K562 (cell line): ENCODE results near the gene SLC22A23. TPM values are rescaled to one million over a fixed set of nuclear protein-coding genes. Genes with fewer than 3 reads are reported as not detected.

Experiments used
- FOXM1 ChIP-seq, 2 experiments: fragments of 450-650 bp in 1 of 2; sonication (generic) in 1 of 2; formaldehyde crosslinking in 1 of 2; IDR thresholded peaks; 2 replicates each; pipeline versions ENCODE4 v1.6.1 to v1.9.0; 2017 to 2022; ENCODE audit warnings: low read depth in 2 of 2, mild to moderate bottlenecking in 2 of 2, missing genetic modification reagents in 1 of 2, moderate library complexity in 1 of 2
- HNRNPUL1 ChIP-seq: fragments of 200-400 bp; formaldehyde crosslinking; IDR thresholded peaks from 2 replicates; pipeline ENCODE4 v1.6.1; 2017; ENCODE audit warnings: low read length
- KAT8 ChIP-seq: fragments of 450-650 bp; IDR thresholded peaks from 2 replicates; pipeline ENCODE4 v1.6.1; 2016; ENCODE audit warnings: low read depth, mild to moderate bottlenecking
- MAFK ChIP-seq: IDR thresholded peaks from 2 replicates; pipeline ENCODE4 v1.6.1; 2011; ENCODE audit warnings: low read length, improper control_type of control experiment
- NELFE ChIP-seq: IDR thresholded peaks from 2 replicates; pipeline ENCODE4 v1.6.1; 2011; ENCODE audit warnings: mild to moderate bottlenecking; ENCODE audit not compliant: insufficient read depth, insufficient read length
- NFRKB ChIP-seq: fragments of 450-650 bp; IDR thresholded peaks from 2 replicates; pipeline ENCODE4 v1.6.1; 2016; ENCODE audit warnings: low read depth
- SNRNP70 ChIP-seq: fragments of 200-400 bp; formaldehyde crosslinking; optimal IDR thresholded peaks from 2 replicates; pipeline ENCODE3; 2017; ENCODE audit warnings: low read depth, low read length
- ZNF133 ChIP-seq: fragments of 250-450 bp; sonication (Bioruptor Pico); IDR thresholded peaks from 2 replicates; pipeline ENCODE4 v1.4.0; 2020; ENCODE audit warnings: mild to moderate bottlenecking
- polyA plus RNA-seq, 8 experiments: library from polyadenylated mRNA; depleted of rRNA in 4 of 8; stranded (reverse) in 5 of 8; unstranded in 3 of 8; fragments of >200 nt; fragmentation: Nextera tagmentation in 2 of 8; fragmentation: Illumina TruSeq in 1 of 8; extraction: Ambion mirVana in 2 of 8; extraction: Trizol in 1 of 8; gene quantifications; 2 replicates each; pipeline versions ENCODE4 v1.2.1 to v1.2.3, GENCODE V29; 2011 to 2014; ENCODE audit warnings: inconsistent platforms in 1 of 8, missing spikeins in 1 of 8
- total RNA-seq, 7 experiments: library from RNA; depleted of rRNA in 6 of 7; stranded (reverse); fragments of >200 nt in 6 of 7; fragmentation: Illumina TruSeq in 2 of 7; extraction: Trizol in 2 of 7; gene quantifications; 2 replicates each; pipeline versions ENCODE4 v1.2.1 to v1.2.3, GENCODE V29; 2011 to 2021; ENCODE audit warnings: low replicate concordance in 1 of 7
- TF ChIP-seq, protein P1 (sequence below), 3 experiments: fragments of 200-800 bp in 1 of 3; sonication (Bioruptor generic) in 1 of 3; sonication (generic) in 1 of 3; formaldehyde crosslinking in 1 of 3; IDR thresholded peaks; 2 replicates each; pipeline versions ENCODE4 v1.6.1 to v1.8.0; 2016 to 2022; ENCODE audit warnings: mild to moderate bottlenecking in 2 of 3, missing compliant biosample characterization in 2 of 3, missing genetic modification characterization in 2 of 3, missing genetic modification reagents in 1 of 3
- TF ChIP-seq, protein P2 (sequence below): fragments of 450-650 bp; IDR thresholded peaks from 2 replicates; pipeline ENCODE4 v1.6.1; 2018; ENCODE audit not compliant: partially characterized antibody
- TF ChIP-seq, protein P3 (sequence below): fragments of 450-650 bp; IDR thresholded peaks from 2 replicates; pipeline ENCODE4 v1.6.1; 2018; ENCODE audit warnings: mild to moderate bottlenecking, low read depth; ENCODE audit not compliant: partially characterized antibody
- TF ChIP-seq, protein P4 (sequence below): fragments of 450-650 bp; IDR thresholded peaks from 2 replicates; pipeline ENCODE4 v1.7.1; 2018; ENCODE audit warnings: mild to moderate bottlenecking, low read depth; ENCODE audit not compliant: partially characterized antibody
- TF ChIP-seq, protein P5 (sequence below): fragments of 250-450 bp; sonication (Bioruptor Pico); IDR thresholded peaks from 2 replicates; pipeline ENCODE4 v1.8.0; 2022; ENCODE audit warnings: inconsistent platforms, mild to moderate bottlenecking, moderate library complexity, borderline replicate concordance

The SLC22A23 gene
- total and polyA plus RNA-seq, 9 of the 15 experiments (the other 6 are each of a cell fraction or from before 2014, with no cell fraction given), result 0.30 to 8.7 (median 2.5) TPM

DNA sequence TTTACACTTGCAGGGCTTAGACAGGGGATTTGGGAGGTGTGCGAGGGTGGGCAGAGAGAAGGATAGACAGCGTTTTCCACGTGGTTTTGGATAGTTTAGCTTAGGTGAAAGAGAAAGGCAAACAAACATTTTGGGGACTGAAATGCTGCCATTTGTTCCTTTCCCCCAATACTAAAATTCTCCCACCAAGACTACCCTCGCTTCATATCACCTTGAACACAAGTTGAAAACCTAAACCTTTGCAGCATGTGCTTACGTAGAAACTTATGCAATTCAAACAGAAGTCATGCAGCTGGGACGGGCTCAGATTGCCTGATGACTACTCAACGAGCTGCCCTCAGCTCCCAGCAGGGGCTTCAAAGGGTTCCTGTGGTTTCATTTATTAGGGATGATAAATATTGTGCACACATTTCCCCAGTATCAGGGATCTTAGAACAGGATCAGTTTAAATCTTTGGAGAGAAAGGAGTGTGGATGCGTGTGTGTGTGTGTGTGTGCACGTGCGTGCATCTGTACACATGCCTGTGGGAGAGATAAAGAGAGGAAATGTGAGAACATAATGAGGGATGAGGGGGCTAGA, 77.3 kb downstream of the SLC22A23 start (continued):
- TF ChIP-seq, protein P1, sequence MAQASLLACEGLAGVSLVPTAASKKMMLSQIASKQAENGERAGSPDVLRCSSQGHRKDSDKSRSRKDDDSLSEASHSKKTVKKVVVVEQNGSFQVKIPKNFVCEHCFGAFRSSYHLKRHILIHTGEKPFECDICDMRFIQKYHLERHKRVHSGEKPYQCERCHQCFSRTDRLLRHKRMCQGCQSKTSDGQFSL (CRISPR knock-in tag; IDR thresholded peaks at IDR 0.05), result no peak
- TF ChIP-seq, protein P1 (tag; IDR thresholded peaks at IDR 0.05), result no peak
- TF ChIP-seq MAFK (no peak), ZNF133 (CRISPR knock-in tag) (no peak), FOXM1 (IDR thresholded peaks at IDR 0.05; ENCODE audit: low read depth) (no peak), FOXM1 (CRISPR knock-in tag; IDR thresholded peaks at IDR 0.05; ENCODE audit: low read depth) (no peak), KAT8 (no peak), SNRNP70 (no peak), HNRNPUL1 (no peak), NFRKB (no peak), NELFE (no peak)
- TF ChIP-seq, protein P2, sequence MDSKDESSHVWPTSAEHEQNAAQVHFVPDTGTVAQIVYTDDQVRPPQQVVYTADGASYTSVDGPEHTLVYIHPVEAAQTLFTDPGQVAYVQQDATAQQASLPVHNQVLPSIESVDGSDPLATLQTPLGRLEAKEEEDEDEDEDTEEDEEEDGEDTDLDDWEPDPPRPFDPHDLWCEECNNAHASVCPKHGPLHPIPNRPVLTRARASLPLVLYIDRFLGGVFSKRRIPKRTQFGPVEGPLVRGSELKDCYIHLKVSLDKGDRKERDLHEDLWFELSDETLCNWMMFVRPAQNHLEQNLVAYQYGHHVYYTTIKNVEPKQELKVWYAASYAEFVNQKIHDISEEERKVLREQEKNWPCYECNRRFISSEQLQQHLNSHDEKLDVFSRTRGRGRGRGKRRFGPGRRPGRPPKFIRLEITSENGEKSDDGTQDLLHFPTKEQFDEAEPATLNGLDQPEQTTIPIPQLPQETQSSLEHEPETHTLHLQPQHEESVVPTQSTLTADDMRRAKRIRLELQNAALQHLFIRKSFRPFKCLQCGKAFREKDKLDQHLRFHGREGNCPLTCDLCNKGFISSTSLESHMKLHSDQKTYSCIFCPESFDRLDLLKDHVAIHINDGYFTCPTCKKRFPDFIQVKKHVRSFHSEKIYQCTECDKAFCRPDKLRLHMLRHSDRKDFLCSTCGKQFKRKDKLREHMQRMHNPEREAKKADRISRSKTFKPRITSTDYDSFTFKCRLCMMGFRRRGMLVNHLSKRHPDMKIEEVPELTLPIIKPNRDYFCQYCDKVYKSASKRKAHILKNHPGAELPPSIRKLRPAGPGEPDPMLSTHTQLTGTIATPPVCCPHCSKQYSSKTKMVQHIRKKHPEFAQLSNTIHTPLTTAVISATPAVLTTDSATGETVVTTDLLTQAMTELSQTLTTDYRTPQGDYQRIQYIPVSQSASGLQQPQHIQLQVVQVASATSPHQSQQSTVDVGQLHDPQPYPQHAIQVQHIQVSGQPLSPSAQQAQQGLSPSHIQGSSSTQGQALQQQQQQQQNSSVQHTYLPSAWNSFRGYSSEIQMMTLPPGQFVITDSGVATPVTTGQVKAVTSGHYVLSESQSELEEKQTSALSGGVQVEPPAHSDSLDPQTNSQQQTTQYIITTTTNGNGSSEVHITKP, result no peak
- TF ChIP-seq, protein P3, sequence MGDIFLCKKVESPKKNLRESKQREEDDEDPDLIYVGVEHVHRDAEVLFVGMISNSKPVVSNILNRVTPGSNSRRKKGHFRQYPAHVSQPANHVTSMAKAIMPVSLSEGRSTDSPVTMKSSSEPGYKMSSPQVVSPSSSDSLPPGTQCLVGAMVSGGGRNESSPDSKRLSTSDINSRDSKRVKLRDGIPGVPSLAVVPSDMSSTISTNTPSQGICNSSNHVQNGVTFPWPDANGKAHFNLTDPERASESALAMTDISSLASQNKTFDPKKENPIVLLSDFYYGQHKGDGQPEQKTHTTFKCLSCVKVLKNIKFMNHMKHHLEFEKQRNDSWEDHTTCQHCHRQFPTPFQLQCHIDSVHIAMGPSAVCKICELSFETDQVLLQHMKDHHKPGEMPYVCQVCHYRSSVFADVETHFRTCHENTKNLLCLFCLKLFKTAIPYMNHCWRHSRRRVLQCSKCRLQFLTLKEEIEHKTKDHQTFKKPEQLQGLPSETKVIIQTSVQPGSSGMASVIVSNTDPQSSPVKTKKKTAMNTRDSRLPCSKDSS, result no peak
- TF ChIP-seq, protein P4, sequence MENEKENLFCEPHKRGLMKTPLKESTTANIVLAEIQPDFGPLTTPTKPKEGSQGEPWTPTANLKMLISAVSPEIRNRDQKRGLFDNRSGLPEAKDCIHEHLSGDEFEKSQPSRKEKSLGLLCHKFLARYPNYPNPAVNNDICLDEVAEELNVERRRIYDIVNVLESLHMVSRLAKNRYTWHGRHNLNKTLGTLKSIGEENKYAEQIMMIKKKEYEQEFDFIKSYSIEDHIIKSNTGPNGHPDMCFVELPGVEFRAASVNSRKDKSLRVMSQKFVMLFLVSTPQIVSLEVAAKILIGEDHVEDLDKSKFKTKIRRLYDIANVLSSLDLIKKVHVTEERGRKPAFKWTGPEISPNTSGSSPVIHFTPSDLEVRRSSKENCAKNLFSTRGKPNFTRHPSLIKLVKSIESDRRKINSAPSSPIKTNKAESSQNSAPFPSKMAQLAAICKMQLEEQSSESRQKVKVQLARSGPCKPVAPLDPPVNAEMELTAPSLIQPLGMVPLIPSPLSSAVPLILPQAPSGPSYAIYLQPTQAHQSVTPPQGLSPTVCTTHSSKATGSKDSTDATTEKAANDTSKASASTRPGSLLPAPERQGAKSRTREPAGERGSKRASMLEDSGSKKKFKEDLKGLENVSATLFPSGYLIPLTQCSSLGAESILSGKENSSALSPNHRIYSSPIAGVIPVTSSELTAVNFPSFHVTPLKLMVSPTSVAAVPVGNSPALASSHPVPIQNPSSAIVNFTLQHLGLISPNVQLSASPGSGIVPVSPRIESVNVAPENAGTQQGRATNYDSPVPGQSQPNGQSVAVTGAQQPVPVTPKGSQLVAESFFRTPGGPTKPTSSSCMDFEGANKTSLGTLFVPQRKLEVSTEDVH, result no peak
- TF ChIP-seq, protein P5, sequence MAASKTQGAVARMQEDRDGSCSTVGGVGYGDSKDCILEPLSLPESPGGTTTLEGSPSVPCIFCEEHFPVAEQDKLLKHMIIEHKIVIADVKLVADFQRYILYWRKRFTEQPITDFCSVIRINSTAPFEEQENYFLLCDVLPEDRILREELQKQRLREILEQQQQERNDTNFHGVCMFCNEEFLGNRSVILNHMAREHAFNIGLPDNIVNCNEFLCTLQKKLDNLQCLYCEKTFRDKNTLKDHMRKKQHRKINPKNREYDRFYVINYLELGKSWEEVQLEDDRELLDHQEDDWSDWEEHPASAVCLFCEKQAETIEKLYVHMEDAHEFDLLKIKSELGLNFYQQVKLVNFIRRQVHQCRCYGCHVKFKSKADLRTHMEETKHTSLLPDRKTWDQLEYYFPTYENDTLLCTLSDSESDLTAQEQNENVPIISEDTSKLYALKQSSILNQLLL (CRISPR knock-in tag), result no peak
